SK-N-SH (cell line): Measurements from ENCODE around the gene KCNT1. TPM values are rescaled to one million over a fixed set of nuclear protein-coding genes. Genes with fewer than 3 reads are reported as not detected.

ENCODE experiments used
- CTCF ChIA-PET: fragments of 300-600, 350-600 bp; formaldehyde crosslinking; extraction: SDS; loops from one replicate; lab custom pipeline; 2021; lab: Yijun Ruan, JAX
- POLR2A ChIA-PET: fragments of 350-600 bp; sonication (Branson Sonifier 250); formaldehyde crosslinking; extraction: SDS; loops from one replicate; lab custom pipeline; 2020; ENCODE audit warnings: antibody characterized with exemption, inconsistent platforms; lab: Yijun Ruan, JAX
- DNase-seq: peaks from one replicate; pipeline ENCODE4 v3.0.0; 2012
- H2AFZ ChIP-seq: fragments of 200-600 bp; sonication (generic); 2 replicates; pipeline ENCODE4 v1.8.1; 2016; ENCODE audit warnings: antibody characterized with exemption, mild to moderate bottlenecking, low read depth
- H3F3A ChIP-seq: fragments of 200-600 bp; sonication (generic); replicated peaks from 2 replicates; pipeline ENCODE3; 2016; ENCODE audit warnings: antibody characterized with exemption, mild to moderate bottlenecking; ENCODE audit not compliant: insufficient read depth
- H3K27ac ChIP-seq, 2 experiments: fragments of 200-500 bp in 1 of 2; fragments of 200-600 bp in 1 of 2; sonication (Bioruptor generic) in 1 of 2; sonication (generic), shearing (Covaris generic) in 1 of 2; 2 replicates each; pipeline versions ENCODE4 v1.5.1 to v1.6.1; 2014 to 2016; ENCODE audit warnings: low read depth in 2 of 2, inconsistent platforms in 1 of 2, low read length in 1 of 2, mild to moderate bottlenecking in 1 of 2, mixed read lengths in 1 of 2
- H3K27me3 ChIP-seq: fragments of 200-600 bp; sonication (generic), shearing (Covaris generic); 2 replicates; pipeline ENCODE4 v1.6.1; 2016; ENCODE audit warnings: mixed run types; ENCODE audit not compliant: insufficient read depth
- H3K36me3 ChIP-seq, 2 experiments: fragments of 200-500 bp in 1 of 2; fragments of 200-600 bp in 1 of 2; sonication (Bioruptor generic) in 1 of 2; sonication (generic) in 1 of 2; replicated peaks in 1 of 2; 2 replicates each; pipeline versions ENCODE3 to v1.5.1; 2014 to 2016; ENCODE audit warnings: low read length in 1 of 2, mild to moderate bottlenecking in 1 of 2; ENCODE audit not compliant: insufficient read depth in 2 of 2, control insufficient read depth in 1 of 2
- H3K4me1 ChIP-seq, 2 experiments: fragments of 200-500 bp in 1 of 2; fragments of 200-600 bp in 1 of 2; sonication (Bioruptor generic) in 1 of 2; sonication (generic), shearing (Covaris generic) in 1 of 2; 2 replicates each; pipeline versions ENCODE4 v1.5.1 to v1.6.1; 2014 to 2016; ENCODE audit warnings: low read depth in 1 of 2, low read length in 1 of 2, mixed run types in 1 of 2; ENCODE audit not compliant: insufficient read depth in 2 of 2, control insufficient read depth in 1 of 2
- H3K4me2 ChIP-seq: fragments of 200-600 bp; sonication (generic), shearing (Covaris generic); 2 replicates; pipeline ENCODE4 v1.6.1; 2017; ENCODE audit warnings: mixed run types
- H3K4me3 ChIP-seq, 2 experiments: fragments of 200-500 bp in 1 of 2; fragments of 200-600 bp in 1 of 2; sonication (Bioruptor generic) in 1 of 2; sonication (generic), shearing (Covaris generic) in 1 of 2; 2 replicates each; pipeline versions ENCODE4 v1.5.1 to v1.8.1; 2014 to 2016; ENCODE audit warnings: low read depth in 2 of 2, inconsistent platforms in 1 of 2, low read length in 1 of 2, mild to moderate bottlenecking in 1 of 2, mixed read lengths in 1 of 2, moderate library complexity in 1 of 2
- H3K79me2 ChIP-seq: fragments of 200-600 bp; sonication (generic); 2 replicates; pipeline ENCODE4 v1.8.1; 2017; ENCODE audit warnings: mild to moderate bottlenecking; ENCODE audit not compliant: insufficient read depth
- H3K9ac ChIP-seq: fragments of 200-600 bp; sonication (generic); 2 replicates; pipeline ENCODE4 v1.6.1; 2017; ENCODE audit warnings: mixed run types
- H3K9me2 ChIP-seq: fragments of 200-600 bp; sonication (generic); 2 replicates; pipeline ENCODE4 v1.6.1; 2017; ENCODE audit warnings: mixed run types
- H3K9me3 ChIP-seq: fragments of 200-600 bp; sonication (generic); 2 replicates; pipeline ENCODE4 v1.6.1; 2017; ENCODE audit warnings: mixed run types, mild to moderate bottlenecking, moderate library complexity
- H4K20me1 ChIP-seq: fragments of 200-600 bp; sonication (generic); 2 replicates; pipeline ENCODE4 v1.6.1; 2017; ENCODE audit warnings: mild to moderate bottlenecking, mixed run types; ENCODE audit not compliant: insufficient read depth
- CHD2 ChIP-seq: fragments of 150-350 bp; IDR thresholded peaks from 2 replicates; pipeline ENCODE4 v1.6.1; 2018; ENCODE audit warnings: low read length; ENCODE audit not compliant: partially characterized antibody
- CTCF ChIP-seq: fragments of 200-600 bp; sonication (generic); IDR thresholded peaks from 2 replicates; pipeline ENCODE4 v1.6.1; 2017; ENCODE audit warnings: antibody characterized with exemption, mild to moderate bottlenecking, moderate library complexity
- EP300 ChIP-seq, 2 experiments: IDR thresholded peaks; 2 replicates each; pipeline versions ENCODE4 v1.4.0 to v1.6.1; 2012; ENCODE audit warnings: borderline replicate concordance in 1 of 2, low read depth in 1 of 2, low read length in 1 of 2
- EZH2phosphoT487 ChIP-seq: fragments of 200-600 bp; sonication (generic); IDR thresholded peaks from 2 replicates; pipeline ENCODE4 v1.6.1; 2017; ENCODE audit warnings: low read depth, mixed run types, mild to moderate bottlenecking, antibody characterized with exemption, moderate library complexity, borderline replicate concordance
- IRF3 ChIP-seq: fragments of 150-350 bp; IDR thresholded peaks from 2 replicates; pipeline ENCODE4 v1.6.1; 2016; ENCODE audit warnings: mild to moderate bottlenecking, low read depth, low read length
- POLR2AphosphoS5 ChIP-seq: IDR thresholded peaks from 2 replicates; pipeline ENCODE4 v1.6.1; 2012; ENCODE audit warnings: low read depth, low read length
- RFX5 ChIP-seq: IDR thresholded peaks from 2 replicates; pipeline ENCODE4 v1.6.1; 2012; ENCODE audit warnings: mild to moderate bottlenecking, improper control_type of control experiment, low read length
- SIN3A ChIP-seq: IDR thresholded peaks from 2 replicates; pipeline ENCODE4 v1.6.1; 2012; ENCODE audit warnings: low read depth, mild to moderate bottlenecking, low read length, moderate library complexity, borderline replicate concordance
- SMC3 ChIP-seq: IDR thresholded peaks from 2 replicates; pipeline ENCODE4 v1.6.1; 2012; ENCODE audit warnings: low read depth, low read length, improper control_type of control experiment
- TAF1 ChIP-seq: IDR thresholded peaks from 2 replicates; pipeline ENCODE4 v1.6.1; 2012; ENCODE audit warnings: low read depth, mild to moderate bottlenecking, low read length, moderate library complexity, borderline replicate concordance
- TCF12 ChIP-seq: IDR thresholded peaks from 2 replicates; pipeline ENCODE4 v1.4.0; 2012
- USF1 ChIP-seq: IDR thresholded peaks from 2 replicates; pipeline ENCODE4 v1.4.0; 2012; ENCODE audit warnings: low read depth, borderline replicate concordance
- ZBTB33 ChIP-seq: IDR thresholded peaks from 2 replicates; pipeline ENCODE4 v1.4.0; 2012; ENCODE audit warnings: low read depth, borderline replicate concordance
- WGBS: methylation state at CpG from one replicate; pipeline ENCODE4 v1.1.6; 2017; ENCODE audit warnings: low lambda C conversion rate; 5-methylcytosine and 5-hydroxymethylcytosine counted together
- polyA plus RNA-seq, 3 experiments: library from polyadenylated mRNA; depleted of rRNA; stranded (reverse); fragments of >200 nt; gene quantifications; 2 replicates each; pipeline ENCODE4 v1.2.3, GENCODE V29; 2012

Gene KCNT1
- polyA plus RNA-seq, 1 of the 3 experiments (the other 2 are of a cell fraction), result 0.08 TPM

- no peak for TF ChIP-seq CHD2
- TF ChIP-seq USF1, result no peak
- TF ChIP-seq ZBTB33, result no peak
- no peak for TF ChIP-seq SIN3A
- no peak for TF ChIP-seq IRF3
- TF ChIP-seq RFX5, result no peak
- no peak for TF ChIP-seq TCF12
- TF ChIP-seq EZH2phosphoT487, result no peak
- no peak for TF ChIP-seq POLR2AphosphoS5
- TF ChIP-seq SMC3, result no peak
- no peak for TF ChIP-seq CTCF
- TF ChIP-seq TAF1, result no peak
- no peak for TF ChIP-seq EP300 (IDR thresholded peaks at IDR 0.05; ENCODE audit: borderline replicate concordance in 1 of 2, low read depth in 1 of 2, low read length in 1 of 2)
- DNase-seq, result no peak
- WGBS, result 72% methylated on average over 13 of the region's 15 CpGs
- Histone ChIP-seq H3F3A (no peaks in the 10 kb centered on the region), H3K9ac (no peak overlapping the region), H3K27ac (no peak overlapping the region), H3K79me2 (no peaks in the 10 kb centered on the region), H3K4me2 (no peak overlapping the region), H2AFZ (no peak overlapping the region), H4K20me1 (no peaks in the 10 kb centered on the region), H3K4me3 (no peak overlapping the region), H3K9me3 (no peaks in the 10 kb centered on the region), H3K4me1 (no peaks in the 10 kb centered on the region), H3K9me2 (no peaks in the 10 kb centered on the region), H3K27me3 (no peaks in the 10 kb centered on the region), H3K36me3 (no peaks in the 10 kb centered on the region)
- ChIA-PET POLR2A (no interaction called here), CTCF (no interaction called here)
These were observed 72.3 kb downstream of the KCNT1 start for GRCh38 chr9:135774239-135774747.
